C4-2B (cell line): ENCODE results near the gene UFC1.
A peak's percentile ranks its signal among the peaks of the same experiment; 100 is the strongest.

Experiments
- H3K27ac ChIP-seq: fragments of 450-650 bp; 2 replicates; pipeline ENCODE4 v1.5.1; 2017
- CTCF ChIP-seq: fragments of 450-650 bp; conservative IDR thresholded peaks from 2 replicates; pipeline ENCODE4 v1.5.1; 2017; ENCODE audit warnings: mild to moderate bottlenecking
- ZFX ChIP-seq: fragments of 450-650 bp; IDR thresholded peaks from 2 replicates; pipeline ENCODE4 v1.6.1; 2017

The UFC1 gene

GRCh38 chr1:161200421-161200991 is 46.7 kb downstream of the UFC1 start:
- H3K27ac ChIP-seq, result peak overlapping the region; percentile 88; the same call in 1 of the 2 replicates
- no peak for TF ChIP-seq ZFX
- TF ChIP-seq CTCF, result no peak

GRCh38 chr1:161200992-161201835 is 47.4 kb downstream of the UFC1 start:
- H3K27ac ChIP-seq, result peak overlapping the region; percentile 88
- no peak for TF ChIP-seq ZFX
- TF ChIP-seq CTCF, result no peak

- H3K27ac ChIP-seq, result peak within 1 kb of the TSS; percentile 88
- peak; percentile 57; the same call in 1 of the 2 replicates for TF ChIP-seq ZFX
- TF ChIP-seq CTCF, result no peak; the same call in 1 of the 2 replicates
These were observed 48.3 kb downstream of the UFC1 start, which contains the start of gene NDUFS2 for GRCh38 chr1:161201836-161202712. Gene NDUFS2 (plus strand): TSS chr1:161202367. CDS start chr1:161202386, 19 bp downstream.

GRCh38 chr1:161206411-161207140 is 52.8 kb downstream of the UFC1 start:
- H3K27ac ChIP-seq, result no peak overlapping the region
- no peak for TF ChIP-seq ZFX

- no peak overlapping the region for H3K27ac ChIP-seq
- TF ChIP-seq CTCF (no peak), ZFX (no peak)
These were observed 53.4 kb downstream of the UFC1 start for GRCh38 chr1:161207173-161207572.
